Spleen (tissue), 11 donors: ENCODE measurements around the gene SLC4A7. TPM values are rescaled to one million over a fixed set of nuclear protein-coding genes. Genes with fewer than 3 reads are reported as not detected.
A peak's percentile ranks its signal among the peaks of the same experiment; 100 is the strongest.

Source experiments
- DNase-seq: peaks from one replicate; pipeline ENCODE4 v3.0.0-alpha.2; 2020
- H3K27ac ChIP-seq, 8 donors: fragments of 200-600 bp; sonication (generic) in 7 of 8; 1 replicate in 4 of 8; 2 replicates in 4 of 8; pipeline versions ENCODE4 v1.5.0 to v1.8.0; 2016 to 2021; ENCODE audit warnings: inconsistent platforms in 4 of 8, mild to moderate bottlenecking in 4 of 8, moderate library complexity in 1 of 8
- H3K27me3 ChIP-seq, 7 donors: fragments of 200-600 bp; sonication (generic) in 6 of 7; replicated peaks in 1 of 7; 1 replicate in 4 of 7; 2 replicates in 3 of 7; pipeline versions ENCODE4 v1.5.0 to v1.8.0; 2016 to 2021; ENCODE audit warnings: inconsistent platforms in 3 of 7, mild to moderate bottlenecking in 1 of 7
- H3K36me3 ChIP-seq, 6 donors: fragments of 200-600 bp; sonication (generic) in 5 of 6; 1 replicate in 4 of 6; 2 replicates in 2 of 6; pipeline versions ENCODE4 v1.5.0 to v1.8.0; 2016 to 2021; ENCODE audit warnings: inconsistent platforms in 2 of 6
- H3K4me1 ChIP-seq, 6 donors: fragments of 200-600 bp; sonication (generic) in 5 of 6; 1 replicate in 3 of 6; 2 replicates in 3 of 6; pipeline versions ENCODE4 v1.5.0 to v1.8.0; 2016 to 2021; ENCODE audit warnings: inconsistent platforms in 3 of 6
- H3K4me3 ChIP-seq, 8 donors: fragments of 200-600 bp; sonication (generic) in 7 of 8; 1 replicate in 4 of 8; 2 replicates in 4 of 8; pipeline versions ENCODE4 v1.5.0 to v1.8.0; 2016 to 2021; ENCODE audit warnings: inconsistent platforms in 4 of 8, mild to moderate bottlenecking in 4 of 8, moderate library complexity in 2 of 8
- H3K9me3 ChIP-seq, 8 donors: fragments of 200-600 bp; sonication (generic) in 7 of 8; 1 replicate in 4 of 8; 2 replicates in 4 of 8; pipeline versions ENCODE4 v1.5.0 to v1.8.0; 2016 to 2021; ENCODE audit warnings: inconsistent platforms in 4 of 8
- POLR2A ChIP-seq, 3 donors: fragments of 450-650 bp; IDR thresholded peaks; one replicate each; pipeline ENCODE4 v1.5.1; 2017; ENCODE audit warnings: antibody characterized with exemption in 3 of 3, mild to moderate bottlenecking in 1 of 3
- POLR2AphosphoS5 ChIP-seq, 3 donors: sonication (generic); formaldehyde crosslinking; IDR thresholded peaks; one replicate each; pipeline ENCODE4 v1.5.1; 2017; ENCODE audit warnings: antibody characterized with exemption in 3 of 3
- WGBS, 5 donors: extraction: QIAGEN DNeasy Blood & Tissue Kit in 3 of 5; methylation state at CpG; one replicate each; pipeline versions ENCODE4 v1.1.5 to v1.1.7; 2013 to 2018; 5-methylcytosine and 5-hydroxymethylcytosine counted together
- intact Hi-C: fragments of 100-400 bp; cut with DNase I; formaldehyde crosslinking; loops from one replicate; pipeline ENCODE4 v1.15.0; 2023; ENCODE audit warnings: low total_unique reads
- polyA plus RNA-seq, 3 donors: library from polyadenylated mRNA; stranded (reverse); fragments of 200-250 nt; gene quantifications; one replicate each; pipeline ENCODE4 v1.2.1, GENCODE V29; 2013
- total RNA-seq, 7 donors: library from RNA; depleted of rRNA in 3 of 7; stranded (reverse); fragments of >200 nt in 3 of 7; fragmentation: NEBNext Ultra II Directional in 4 of 7; extraction: Animal tissue kit (Norgen Biotek cat#: 25700) in 4 of 7; gene quantifications; one replicate each; pipeline versions ENCODE4 v1.1.0 to v1.2.1, GENCODE V29; 2016 to 2021
- TF ChIP-seq, protein P1 (sequence below), 11 experiments: fragments of 200-600 bp in 7 of 11; fragments of 450-650 bp in 4 of 11; sonication (generic) in 4 of 11; IDR thresholded peaks in 8 of 11; conservative IDR thresholded peaks in 3 of 11; 1 replicate in 7 of 11; 2 replicates in 4 of 11; pipeline versions ENCODE4 v1.4.0 to v1.8.0; 2016 to 2021; ENCODE audit warnings: antibody characterized with exemption in 11 of 11, inconsistent platforms in 4 of 11, mild to moderate bottlenecking in 1 of 11
- donor health status: healthy with polysubstance abuse.
- donor health status: DM: no; HTN: no; CAD: no; lungs with moderate emphysema.
- donor health status: DM: no; HTN: no; CAD: no.
- donor health status: Bipolar disorder and iron deficiency.
- donor health status: healthy.
- donor health status: DM: no; HTN: no; CAD: no.
- donor health status: DM: yes; HTN: yes; CAD: no.

Gene SLC4A7
- total and polyA plus RNA-seq, 10 donors: 5.7 to 62.3 (median 38.9) TPM

DNA sequence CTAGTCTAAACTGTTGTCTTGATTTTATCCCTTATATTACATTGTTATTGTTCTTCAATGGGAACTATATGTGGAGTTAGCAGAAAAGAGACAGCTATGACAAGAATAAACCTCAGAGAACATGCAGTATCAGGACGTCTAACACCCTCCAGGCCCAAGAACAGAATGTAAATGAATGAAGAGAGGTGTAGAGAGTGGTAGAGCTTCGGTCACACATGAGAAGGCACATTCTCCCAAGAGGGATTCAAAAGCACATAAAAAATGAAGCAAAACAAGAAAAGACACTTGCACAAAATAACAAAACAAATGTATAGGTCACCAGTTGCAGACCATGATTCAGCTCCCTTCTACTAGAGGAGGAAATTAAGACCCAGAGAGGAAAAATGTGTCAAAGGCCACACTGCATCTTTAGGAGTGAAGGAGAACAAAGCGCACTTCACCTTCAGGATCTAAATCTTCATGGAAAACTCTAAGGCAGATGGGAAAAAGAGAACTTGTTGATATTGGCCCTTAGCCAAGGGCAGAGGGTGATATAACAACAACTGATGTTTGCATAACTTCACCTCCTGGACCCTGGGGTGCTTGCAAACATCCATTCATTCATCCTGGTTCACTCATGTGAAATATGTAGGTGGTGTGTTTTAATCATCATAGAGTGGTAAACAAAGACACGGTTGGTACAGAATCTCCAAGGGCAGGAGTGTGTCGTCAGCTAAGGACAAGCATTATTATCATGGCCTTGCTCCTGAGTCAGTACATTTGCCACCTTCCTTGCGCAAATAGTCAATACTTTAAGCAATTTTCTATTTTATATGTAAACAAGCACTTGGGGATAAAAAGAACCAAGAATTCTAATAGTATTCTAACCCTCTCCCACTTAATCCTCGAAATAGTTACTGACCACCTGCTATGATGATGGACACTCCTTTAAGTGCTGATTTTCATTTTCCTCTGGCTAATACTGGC lies 123.8 kb downstream of the SLC4A7 start:
- Histone ChIP-seq H3K27me3 (no peaks in the 10 kb centered on the region), H3K36me3 (no peaks in the 10 kb centered on the region), H3K27ac (peak overlapping the region in 6 of 8 donors; percentile 63 to 79 (median 74)), H3K4me1 (peaks cover 24 to 39% (median 35%) of the 10 kb centered on the region in 6 donors), H3K4me3 (no peak overlapping the region), H3K9me3 (no peaks in the 10 kb centered on the region)
- no peak for DNase-seq
- intact Hi-C loops: no loop called here
- TF ChIP-seq, protein P1, sequence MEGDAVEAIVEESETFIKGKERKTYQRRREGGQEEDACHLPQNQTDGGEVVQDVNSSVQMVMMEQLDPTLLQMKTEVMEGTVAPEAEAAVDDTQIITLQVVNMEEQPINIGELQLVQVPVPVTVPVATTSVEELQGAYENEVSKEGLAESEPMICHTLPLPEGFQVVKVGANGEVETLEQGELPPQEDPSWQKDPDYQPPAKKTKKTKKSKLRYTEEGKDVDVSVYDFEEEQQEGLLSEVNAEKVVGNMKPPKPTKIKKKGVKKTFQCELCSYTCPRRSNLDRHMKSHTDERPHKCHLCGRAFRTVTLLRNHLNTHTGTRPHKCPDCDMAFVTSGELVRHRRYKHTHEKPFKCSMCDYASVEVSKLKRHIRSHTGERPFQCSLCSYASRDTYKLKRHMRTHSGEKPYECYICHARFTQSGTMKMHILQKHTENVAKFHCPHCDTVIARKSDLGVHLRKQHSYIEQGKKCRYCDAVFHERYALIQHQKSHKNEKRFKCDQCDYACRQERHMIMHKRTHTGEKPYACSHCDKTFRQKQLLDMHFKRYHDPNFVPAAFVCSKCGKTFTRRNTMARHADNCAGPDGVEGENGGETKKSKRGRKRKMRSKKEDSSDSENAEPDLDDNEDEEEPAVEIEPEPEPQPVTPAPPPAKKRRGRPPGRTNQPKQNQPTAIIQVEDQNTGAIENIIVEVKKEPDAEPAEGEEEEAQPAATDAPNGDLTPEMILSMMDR (IDR thresholded peaks at IDR 0.05 in 8 of 11, conservative IDR thresholded peaks at IDR 0.05 in 3 of 11): no peak
- TF ChIP-seq POLR2AphosphoS5 (IDR thresholded peaks at IDR 0.05) (peak in 1 of 3 donors; percentile 82), POLR2A (IDR thresholded peaks at IDR 0.05) (peak in 2 of 3 donors; percentile 29 to 56)
- WGBS, 5 donors: 65 to 74% (median 70%) methylated on average over 7 of the region's 7 CpGs

DNA sequence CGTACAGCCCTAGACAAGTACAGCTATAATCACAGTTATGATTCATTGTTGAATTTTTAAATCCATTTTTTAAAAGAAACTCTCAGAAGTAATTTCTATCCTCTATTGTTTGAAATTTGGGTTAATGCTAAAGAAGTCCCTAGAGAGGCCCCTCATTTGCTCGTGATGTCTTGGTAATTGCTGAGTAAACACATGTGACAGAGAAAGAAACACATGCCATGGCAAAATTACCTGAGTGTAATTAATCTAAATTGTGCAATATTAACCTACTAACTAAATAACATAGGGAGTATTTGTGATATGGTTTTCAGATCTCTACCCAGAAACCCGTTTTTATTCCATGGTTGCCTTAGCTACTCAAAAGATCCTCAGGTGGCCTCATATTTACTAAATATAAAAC lies 125.8 kb downstream of the SLC4A7 start:
- no peak for TF ChIP-seq POLR2AphosphoS5 (IDR thresholded peaks at IDR 0.05)
- no peak for TF ChIP-seq POLR2A (IDR thresholded peaks at IDR 0.05)
- TF ChIP-seq, protein P1 (IDR thresholded peaks at IDR 0.05 in 8 of 11, conservative IDR thresholded peaks at IDR 0.05 in 3 of 11): no peak
- no peaks in the 10 kb centered on the region for H3K9me3 ChIP-seq
- no peaks in the 10 kb centered on the region for H3K27me3 ChIP-seq
- intact Hi-C loops: loop anchor here (5.0 kb wide), 1 partner anchor 324 kb away; no protein-coding TSS in a partner anchor
- H3K4me1 ChIP-seq: peaks cover 24 to 47% (median 35%) of the 10 kb centered on the region in 6 donors
- peak overlapping the region in 7 of 8 donors; percentile 9 to 79 (median 73) for H3K27ac ChIP-seq
- 60 to 74% (median 68%) methylated on average over 3 of the region's 3 CpGs for whole genome bisulfite sequencing, 5 donors
- H3K36me3 ChIP-seq: no peaks in the 10 kb centered on the region
- no peak for DNase-seq
- H3K4me3 ChIP-seq: no peak overlapping the region

DNA sequence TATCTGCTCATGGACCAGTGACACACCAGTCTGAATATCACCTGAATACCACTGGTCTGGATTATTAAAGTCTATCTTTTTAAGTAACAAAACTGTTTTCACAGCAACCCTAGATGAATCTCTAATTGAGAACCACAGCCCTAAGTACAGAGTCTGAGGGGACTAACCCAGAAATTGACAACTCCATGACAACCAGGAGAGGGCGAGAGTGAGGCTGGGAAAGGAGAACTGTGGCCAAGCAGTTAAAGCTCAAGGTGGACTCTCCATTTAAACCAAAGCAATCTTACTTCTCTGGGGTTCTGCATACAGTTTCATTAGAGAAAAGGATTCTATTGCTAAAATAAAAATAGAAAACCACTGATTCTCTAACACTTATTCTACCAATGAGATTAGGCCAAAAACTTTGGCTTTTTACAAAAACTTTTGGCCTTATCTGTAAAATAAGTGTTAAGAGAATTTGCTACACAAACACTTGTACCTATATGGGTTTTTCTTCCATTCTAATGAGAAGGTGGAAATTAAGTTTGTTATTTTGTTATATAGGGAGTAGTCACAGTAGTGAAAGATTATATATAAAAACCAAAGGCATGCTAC lies 126.4 kb downstream of the SLC4A7 start:
- H3K36me3 ChIP-seq: no peaks in the 10 kb centered on the region
- peak overlapping the region in 4 of 8 donors; percentile 72 to 79 (median 76) for H3K27ac ChIP-seq
- no peaks in the 10 kb centered on the region for H3K9me3 ChIP-seq
- H3K27me3 ChIP-seq: no peaks in the 10 kb centered on the region
- TF ChIP-seq, protein P1 (IDR thresholded peaks at IDR 0.05 in 8 of 11, conservative IDR thresholded peaks at IDR 0.05 in 3 of 11): peak in 10 of 11 experiments; percentile 42 to 73 (median 65)
- TF ChIP-seq POLR2A (IDR thresholded peaks at IDR 0.05) (no peak), POLR2AphosphoS5 (IDR thresholded peaks at IDR 0.05) (peak in 1 of 3 donors; percentile 10)
- DNase-seq: no peak
- intact Hi-C loops: loop anchor here (5.0 kb wide), 1 partner anchor 325 kb away; no protein-coding TSS in a partner anchor
- peaks cover 24 to 47% (median 35%) of the 10 kb centered on the region in 6 donors for H3K4me1 ChIP-seq
- no peak overlapping the region for H3K4me3 ChIP-seq
- 14 to 48% (median 22%) methylated on average over 1 of the region's 1 CpG for WGBS, 5 donors
